ENCODE measurements around the gene CRADD.
"Not testable (repeated sequence)": the region's sequence is repeated elsewhere in the genome, so short reads cannot be mapped to it uniquely, and the experiment has no call there.

The CRADD gene

GRCh38 chr12:93708952-93709351 lies 31.8 kb downstream of the CRADD start:
- DNase-seq: no peak

- no peak for DNase-seq
These were observed 32.2 kb downstream of the CRADD start for GRCh38 chr12:93709386-93709785.

GRCh38 chr12:93710574-93710926 lies 33.4 kb downstream of the CRADD start:
- no peak for DNase-seq

- not testable (repeated sequence) for DNase-seq
These were observed 34.3 kb downstream of the CRADD start for GRCh38 chr12:93711502-93711901.

- no peak for DNase-seq
These were observed 35.0 kb downstream of the CRADD start for GRCh38 chr12:93712200-93712599.

- no peak for DNase-seq
These were observed 35.9 kb downstream of the CRADD start for GRCh38 chr12:93713060-93713459.

GRCh38 chr12:93713800-93714199 lies 36.6 kb downstream of the CRADD start:
- DNase-seq: no peak

GRCh38 chr12:93714382-93714781 lies 37.2 kb downstream of the CRADD start:
- DNase-seq: no peak

- no peak for DNase-seq
These were observed 42.5 kb downstream of the CRADD start for GRCh38 chr12:93719710-93720109.

GRCh38 chr12:93720559-93720958 lies 43.4 kb downstream of the CRADD start:
- no peak for DNase-seq

GRCh38 chr12:93722179-93722578 lies 45.0 kb downstream of the CRADD start:
- no peak for DNase-seq

- no peak for DNase-seq
These were observed 45.8 kb downstream of the CRADD start for GRCh38 chr12:93722835-93723567.

- DNase-seq: no peak
These were observed 46.4 kb downstream of the CRADD start for GRCh38 chr12:93723568-93723930.

GRCh38 chr12:93725531-93725930 lies 48.4 kb downstream of the CRADD start:
- no peak for DNase-seq

- no peak for DNase-seq
These were observed 50.1 kb downstream of the CRADD start for GRCh38 chr12:93727195-93727811.

- DNase-seq: no peak
These were observed 50.7 kb downstream of the CRADD start for GRCh38 chr12:93727911-93728310.

- DNase-seq: no peak
These were observed 52.8 kb downstream of the CRADD start for GRCh38 chr12:93729934-93730333.

GRCh38 chr12:93733358-93733757 lies 56.2 kb downstream of the CRADD start:
- no peak for DNase-seq

GRCh38 chr12:93733928-93734327 lies 56.8 kb downstream of the CRADD start:
- DNase-seq: no peak

- DNase-seq: no peak
These were observed 57.6 kb downstream of the CRADD start for GRCh38 chr12:93734784-93735183.

GRCh38 chr12:93736640-93737178 lies 59.5 kb downstream of the CRADD start:
- DNase-seq: no peak

GRCh38 chr12:93737457-93738198 lies 60.5 kb downstream of the CRADD start:
- DNase-seq: no peak

- DNase-seq: no peak
These were observed 61.3 kb downstream of the CRADD start for GRCh38 chr12:93738199-93739058.
